CD4-positive, alpha-beta T cell treated with Interleukin-17A for 4 hours (primary cell): Measurements from ENCODE around the gene HHATL.

Source experiments
- DNase-seq: peaks from one replicate; pipeline ENCODE4 v3.0.0-alpha.2; 2020; ENCODE audit warnings: mixed read lengths

HHATL gene

GRCh38 chr3:42696356-42697288 is 6.0 kb downstream of the HHATL start:
- DNase-seq, result no peak

- no peak for DNase-seq
Measured at GRCh38 chr3:42694366-42694765, 8.2 kb downstream of the HHATL start.

GRCh38 chr3:42693530-42693930 is 9.1 kb downstream of the HHATL start:
- no peak for DNase-seq

- DNase-seq, result no peak
Measured at GRCh38 chr3:42692667-42693529, 9.7 kb downstream of the HHATL start.

- DNase-seq, result no peak
Measured at GRCh38 chr3:42691816-42692666, 10.6 kb downstream of the HHATL start.

- DNase-seq, result no peak
Measured at GRCh38 chr3:42690766-42691680, 11.6 kb downstream of the HHATL start.

- DNase-seq, result no peak
Measured at GRCh38 chr3:42690191-42690590, 12.4 kb downstream of the HHATL start.

- no peak for DNase-seq
Measured at GRCh38 chr3:42689421-42690014, 13.1 kb downstream of the HHATL start.

GRCh38 chr3:42688487-42689420 is 13.8 kb downstream of the HHATL start:
- DNase-seq, result no peak

- DNase-seq, result no peak
Measured at GRCh38 chr3:42688016-42688415, 14.6 kb downstream of the HHATL start.

- DNase-seq, result no peak
Measured at GRCh38 chr3:42686832-42687650, 15.6 kb downstream of the HHATL start.

- no peak for DNase-seq
Measured at GRCh38 chr3:42685891-42686820, 16.4 kb downstream of the HHATL start.

GRCh38 chr3:42685363-42685881 is 17.2 kb downstream of the HHATL start, which contains the start of gene KLHL40:
Gene KLHL40, plus strand, starts transcription at chr3:42685537. Its CDS starts 82 bp downstream, at chr3:42685619.
- DNase-seq, result no peak

- DNase-seq, result no peak
Measured at GRCh38 chr3:42684632-42685362, 17.8 kb downstream of the HHATL start.

- peak; percentile 22 for DNase-seq
Measured at GRCh38 chr3:42683875-42684598, 18.6 kb downstream of the HHATL start.
